Upper lobe of left lung (tissue), 6 donors: Measurements from ENCODE around the gene MEG3. TPM values are rescaled to one million over a fixed set of nuclear protein-coding genes. Genes with fewer than 3 reads are reported as not detected.

Experiments used
- ATAC-seq, 2 donors: fragments of 200-7000 bp; cut with Tn5 transposase; one replicate each; pipeline ENCODE4 v1.9.1; 2022; ENCODE audit warnings: mild to moderate bottlenecking in 2 of 2, moderate library complexity in 2 of 2; ENCODE audit not compliant: low FRiP score in 2 of 2
- DNase-seq, 2 donors: peaks; one replicate each; pipeline ENCODE4 v3.0.0-alpha.2; 2019 to 2020
- H3K27ac ChIP-seq, 4 donors: fragments of 200-600 bp; sonication (generic); one replicate each; pipeline ENCODE4 v1.5.1; 2016 to 2019
- H3K27me3 ChIP-seq, 4 donors: fragments of 200-600 bp; sonication (generic); one replicate each; pipeline ENCODE4 v1.5.1; 2017 to 2019
- H3K36me3 ChIP-seq, 4 donors: fragments of 200-600 bp; sonication (generic); one replicate each; pipeline ENCODE4 v1.5.1; 2016 to 2019
- H3K4me1 ChIP-seq, 4 donors: fragments of 200-600 bp; sonication (generic); one replicate each; pipeline ENCODE4 v1.5.1; 2018 to 2019
- H3K4me3 ChIP-seq, 4 donors: fragments of 200-600 bp; sonication (generic); one replicate each; pipeline ENCODE4 v1.5.1; 2017 to 2019; ENCODE audit warnings: mild to moderate bottlenecking in 2 of 4, moderate library complexity in 1 of 4
- H3K9me3 ChIP-seq, 4 donors: fragments of 200-600 bp; sonication (generic); one replicate each; pipeline ENCODE4 v1.5.1; 2018 to 2019
- EP300 ChIP-seq, 4 donors: sonication (generic); formaldehyde crosslinking; IDR thresholded peaks; one replicate each; pipeline ENCODE4 v1.5.1; 2017; ENCODE audit warnings: antibody characterized with exemption in 4 of 4, control low read depth in 2 of 4
- POLR2A ChIP-seq, 4 donors: fragments of 450-650 bp; IDR thresholded peaks; one replicate each; pipeline ENCODE4 v1.5.1; 2016 to 2017; ENCODE audit warnings: antibody characterized with exemption in 4 of 4, mild to moderate bottlenecking in 2 of 4
- POLR2AphosphoS5 ChIP-seq, 2 donors: sonication (generic); formaldehyde crosslinking; IDR thresholded peaks; one replicate each; pipeline ENCODE4 v1.5.1; 2017; ENCODE audit warnings: antibody characterized with exemption in 2 of 2
- WGBS, 2 donors: methylation state at CpG; one replicate each; pipeline ENCODE4 v1.1.5; 2017 to 2018; 5-methylcytosine and 5-hydroxymethylcytosine counted together
- total RNA-seq, 6 donors: library from RNA; depleted of rRNA in 4 of 6; stranded (reverse); fragments of >200 nt in 4 of 6; gene quantifications; one replicate each; pipeline versions ENCODE4 v1.1.0 to v1.2.1, GENCODE V29; 2016 to 2021
- TF ChIP-seq, protein P1 (sequence below), 6 experiments: fragments of 450-650 bp in 4 of 6; fragments of 200-600 bp in 2 of 6; sonication (generic) in 2 of 6; IDR thresholded peaks; one replicate each; pipeline ENCODE4 v1.5.1; 2016 to 2019; ENCODE audit warnings: antibody characterized with exemption in 6 of 6
- donor health status: DM: no; HTN: no; CAD: no; lungs with moderate emphysema.
- donor health status: DM: no; HTN: yes; CAD: no; lungs with severe emphysema.

MEG3 gene
- total RNA-seq, 6 donors from 2014 or later = 3.9 to 39.8 (median 17.5) TPM

DNA sequence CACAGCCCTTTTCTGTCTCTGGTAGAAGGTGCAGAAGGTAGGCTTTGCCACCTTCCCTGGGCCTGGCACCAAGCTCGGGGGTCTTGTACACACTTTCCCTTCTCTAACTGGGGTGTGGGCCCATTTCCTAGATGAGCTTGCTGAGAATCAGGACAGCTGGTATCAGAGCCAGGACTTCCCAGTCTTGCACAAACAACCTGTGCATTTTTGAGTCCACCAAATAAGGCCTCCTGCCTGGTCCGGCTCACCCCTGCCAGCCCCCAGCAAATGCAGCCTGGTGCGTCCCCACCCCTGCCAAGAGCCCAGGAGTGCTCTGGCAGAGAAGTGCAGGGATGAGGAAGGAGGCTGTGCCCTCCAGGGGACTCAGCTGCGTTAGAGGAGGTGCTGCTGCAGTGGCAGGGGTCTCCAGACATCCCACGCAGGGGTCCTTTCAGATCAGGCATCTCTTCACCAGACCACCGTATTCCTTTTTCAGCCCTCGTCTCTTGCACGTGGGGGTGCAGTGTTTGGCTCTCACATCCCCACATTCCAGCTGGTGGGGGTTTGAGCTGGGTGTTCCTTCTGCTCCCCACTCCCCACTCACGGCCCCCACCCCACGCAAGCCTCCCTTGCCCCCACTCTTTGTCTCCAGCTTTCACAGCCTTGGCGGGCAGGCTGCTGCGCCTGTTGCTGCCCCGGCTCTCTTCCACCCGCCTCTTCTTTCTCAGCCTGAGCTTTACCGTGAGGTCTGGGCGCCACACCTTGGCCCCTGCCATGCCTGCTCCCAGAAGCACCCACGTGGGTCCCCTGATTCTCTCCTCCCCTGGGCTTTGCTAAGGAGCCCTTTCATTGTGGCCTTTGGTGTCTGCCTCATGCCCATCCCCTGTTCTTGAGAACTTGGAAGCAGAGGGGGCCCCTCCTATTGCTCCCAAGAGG lies 32.3 kb downstream of the MEG3 start:
- no peaks in the 10 kb centered on the region for H3K9me3 ChIP-seq
- no peaks in the 10 kb centered on the region for H3K36me3 ChIP-seq
- H3K27ac ChIP-seq = no peak overlapping the region
- DNase-seq (no peak), ATAC-seq (no peak)
- no peak overlapping the region for H3K4me3 ChIP-seq
- no peaks in the 10 kb centered on the region for H3K27me3 ChIP-seq
- TF ChIP-seq EP300 (IDR thresholded peaks at IDR 0.05) (no peak), POLR2AphosphoS5 (IDR thresholded peaks at IDR 0.05) (no peak), POLR2A (IDR thresholded peaks at IDR 0.05) (no peak)
- TF ChIP-seq, protein P1, sequence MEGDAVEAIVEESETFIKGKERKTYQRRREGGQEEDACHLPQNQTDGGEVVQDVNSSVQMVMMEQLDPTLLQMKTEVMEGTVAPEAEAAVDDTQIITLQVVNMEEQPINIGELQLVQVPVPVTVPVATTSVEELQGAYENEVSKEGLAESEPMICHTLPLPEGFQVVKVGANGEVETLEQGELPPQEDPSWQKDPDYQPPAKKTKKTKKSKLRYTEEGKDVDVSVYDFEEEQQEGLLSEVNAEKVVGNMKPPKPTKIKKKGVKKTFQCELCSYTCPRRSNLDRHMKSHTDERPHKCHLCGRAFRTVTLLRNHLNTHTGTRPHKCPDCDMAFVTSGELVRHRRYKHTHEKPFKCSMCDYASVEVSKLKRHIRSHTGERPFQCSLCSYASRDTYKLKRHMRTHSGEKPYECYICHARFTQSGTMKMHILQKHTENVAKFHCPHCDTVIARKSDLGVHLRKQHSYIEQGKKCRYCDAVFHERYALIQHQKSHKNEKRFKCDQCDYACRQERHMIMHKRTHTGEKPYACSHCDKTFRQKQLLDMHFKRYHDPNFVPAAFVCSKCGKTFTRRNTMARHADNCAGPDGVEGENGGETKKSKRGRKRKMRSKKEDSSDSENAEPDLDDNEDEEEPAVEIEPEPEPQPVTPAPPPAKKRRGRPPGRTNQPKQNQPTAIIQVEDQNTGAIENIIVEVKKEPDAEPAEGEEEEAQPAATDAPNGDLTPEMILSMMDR (IDR thresholded peaks at IDR 0.05) = no peak
- 77 to 78% methylated on average over 15 to 16 of the region's 17 CpGs for WGBS, 2 donors
- no peaks in the 10 kb centered on the region for H3K4me1 ChIP-seq

GRCh38 chr14:100858838-100859220 lies 32.9 kb downstream of the MEG3 start:
- ATAC-seq (no peak), DNase-seq (no peak)
- no peaks in the 10 kb centered on the region for H3K36me3 ChIP-seq
- no peaks in the 10 kb centered on the region for H3K27me3 ChIP-seq
- no peaks in the 10 kb centered on the region for H3K9me3 ChIP-seq
- WGBS, 2 donors = 58 to 71% methylated on average over 7 to 8 of the region's 8 CpGs
- H3K27ac ChIP-seq = no peak overlapping the region
- TF ChIP-seq POLR2A (IDR thresholded peaks at IDR 0.05) = no peak
- TF ChIP-seq POLR2AphosphoS5 (IDR thresholded peaks at IDR 0.05) = no peak
- TF ChIP-seq, protein P1 (IDR thresholded peaks at IDR 0.05) = no peak
- TF ChIP-seq EP300 (IDR thresholded peaks at IDR 0.05) = no peak
- H3K4me3 ChIP-seq = no peak overlapping the region
- no peaks in the 10 kb centered on the region for H3K4me1 ChIP-seq

GRCh38 chr14:100859781-100860180 lies 33.9 kb downstream of the MEG3 start:
- ATAC-seq (no peak), DNase-seq (no peak)
- H3K4me3 ChIP-seq = no peak overlapping the region
- no peaks in the 10 kb centered on the region for H3K36me3 ChIP-seq
- H3K27me3 ChIP-seq = no peaks in the 10 kb centered on the region
- 86 to 89% methylated on average over 10 to 18 of the region's 18 CpGs for WGBS, 2 donors
- no peaks in the 10 kb centered on the region for H3K4me1 ChIP-seq
- H3K9me3 ChIP-seq = no peaks in the 10 kb centered on the region
- TF ChIP-seq POLR2A (IDR thresholded peaks at IDR 0.05) (no peak), POLR2AphosphoS5 (IDR thresholded peaks at IDR 0.05) (no peak), EP300 (IDR thresholded peaks at IDR 0.05) (no peak)
- TF ChIP-seq, protein P1 (IDR thresholded peaks at IDR 0.05) = no peak
- no peak overlapping the region for H3K27ac ChIP-seq

DNA sequence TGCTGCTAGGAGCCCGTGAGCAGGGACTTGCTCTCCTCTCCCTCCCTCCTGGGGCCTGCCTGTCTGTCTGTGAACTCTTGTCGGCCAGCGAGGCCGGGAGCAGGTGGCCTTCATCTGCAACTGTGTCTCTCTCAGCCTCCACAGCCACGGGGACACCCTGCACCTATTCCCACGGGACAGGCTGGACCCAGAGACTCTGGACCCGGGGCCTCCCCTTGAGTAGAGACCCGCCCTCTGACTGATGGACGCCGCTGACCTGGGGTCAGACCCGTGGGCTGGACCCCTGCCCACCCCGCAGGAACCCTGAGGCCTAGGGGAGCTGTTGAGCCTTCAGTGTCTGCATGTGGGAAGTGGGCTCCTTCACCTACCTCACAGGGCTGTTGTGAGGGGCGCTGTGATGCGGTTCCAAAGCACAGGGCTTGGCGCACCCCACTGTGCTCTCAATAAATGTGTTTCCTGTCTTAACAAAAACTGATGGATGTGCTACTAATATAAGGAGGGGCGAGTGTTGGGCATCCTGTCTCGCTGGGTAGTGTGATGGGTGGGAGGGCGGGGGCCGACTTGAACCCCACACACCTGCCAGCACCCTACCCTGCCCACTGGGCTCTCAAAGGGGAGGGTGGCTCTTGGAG lies 34.8 kb downstream of the MEG3 start:
- Histone ChIP-seq H3K36me3 (no peaks in the 10 kb centered on the region), H3K4me1 (no peaks in the 10 kb centered on the region), H3K9me3 (no peaks in the 10 kb centered on the region), H3K4me3 (no peak overlapping the region), H3K27me3 (no peaks in the 10 kb centered on the region), H3K27ac (no peak overlapping the region)
- ATAC-seq (no peak), DNase-seq (peak in 1 of 2 donors; percentile 49)
- TF ChIP-seq POLR2AphosphoS5 (IDR thresholded peaks at IDR 0.05) (no peak), POLR2A (IDR thresholded peaks at IDR 0.05) (no peak), EP300 (IDR thresholded peaks at IDR 0.05) (no peak)
- TF ChIP-seq, protein P1 (IDR thresholded peaks at IDR 0.05) = no peak
- WGBS, 2 donors = 80 to 81% methylated on average over 8 to 18 of the region's 19 CpGs
